ENCODE measurements around the gene MORN1.

- TF ChIP-seq, protein P1, sequence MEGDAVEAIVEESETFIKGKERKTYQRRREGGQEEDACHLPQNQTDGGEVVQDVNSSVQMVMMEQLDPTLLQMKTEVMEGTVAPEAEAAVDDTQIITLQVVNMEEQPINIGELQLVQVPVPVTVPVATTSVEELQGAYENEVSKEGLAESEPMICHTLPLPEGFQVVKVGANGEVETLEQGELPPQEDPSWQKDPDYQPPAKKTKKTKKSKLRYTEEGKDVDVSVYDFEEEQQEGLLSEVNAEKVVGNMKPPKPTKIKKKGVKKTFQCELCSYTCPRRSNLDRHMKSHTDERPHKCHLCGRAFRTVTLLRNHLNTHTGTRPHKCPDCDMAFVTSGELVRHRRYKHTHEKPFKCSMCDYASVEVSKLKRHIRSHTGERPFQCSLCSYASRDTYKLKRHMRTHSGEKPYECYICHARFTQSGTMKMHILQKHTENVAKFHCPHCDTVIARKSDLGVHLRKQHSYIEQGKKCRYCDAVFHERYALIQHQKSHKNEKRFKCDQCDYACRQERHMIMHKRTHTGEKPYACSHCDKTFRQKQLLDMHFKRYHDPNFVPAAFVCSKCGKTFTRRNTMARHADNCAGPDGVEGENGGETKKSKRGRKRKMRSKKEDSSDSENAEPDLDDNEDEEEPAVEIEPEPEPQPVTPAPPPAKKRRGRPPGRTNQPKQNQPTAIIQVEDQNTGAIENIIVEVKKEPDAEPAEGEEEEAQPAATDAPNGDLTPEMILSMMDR (conservative IDR thresholded peaks at IDR 0.05; ENCODE audit: low read depth, low read length): no peak
- TF ChIP-seq USF2 (IDR thresholded peaks at IDR 0.05; ENCODE audit: low read depth, low read length): no peak
- TF ChIP-seq BHLHE40 (IDR thresholded peaks at IDR 0.05; ENCODE audit: low read depth, low read length): no peak
- TF ChIP-seq SMC3 (IDR thresholded peaks at IDR 0.05; ENCODE audit: low read depth, low read length): no peak
- TF ChIP-seq POLR2A (IDR thresholded peaks at IDR 0.05; ENCODE audit: low read depth, low read length): no peak
- no peak for TF ChIP-seq RFX5 (IDR thresholded peaks at IDR 0.05; ENCODE audit: low read depth, low read length)
These were observed 102.4 kb downstream of the MORN1 start for GRCh38 chr1:2288816-2289536.

Data from IMR-90 (cell line).